IPS-15b (cell line): ENCODE results near the gene ZNF319.

ENCODE experiments used
- H3K27me3 ChIP-seq: one replicate; pipeline ENCODE4 v1.6.1; 2013; ENCODE audit warnings: low read length; ENCODE audit not compliant: control insufficient read depth, insufficient read depth
- H3K36me3 ChIP-seq: one replicate; pipeline ENCODE4 v1.6.1; 2013; ENCODE audit warnings: low read length; ENCODE audit not compliant: control insufficient read depth, insufficient read depth
- H3K4me1 ChIP-seq: one replicate; pipeline ENCODE4 v1.6.1; 2013; ENCODE audit warnings: mild to moderate bottlenecking, low read length; ENCODE audit not compliant: control insufficient read depth, insufficient read depth
- H3K4me3 ChIP-seq: one replicate; pipeline ENCODE4 v1.5.1; 2013; ENCODE audit warnings: low read depth, low read length
- H3K9ac ChIP-seq: one replicate; pipeline ENCODE4 v1.6.1; 2013; ENCODE audit warnings: low read depth, mild to moderate bottlenecking, low read length
- H3K9me3 ChIP-seq: one replicate; pipeline ENCODE4 v1.6.1; 2013; ENCODE audit warnings: mild to moderate bottlenecking, low read length; ENCODE audit not compliant: control insufficient read depth, insufficient read depth

The ZNF319 gene

DNA sequence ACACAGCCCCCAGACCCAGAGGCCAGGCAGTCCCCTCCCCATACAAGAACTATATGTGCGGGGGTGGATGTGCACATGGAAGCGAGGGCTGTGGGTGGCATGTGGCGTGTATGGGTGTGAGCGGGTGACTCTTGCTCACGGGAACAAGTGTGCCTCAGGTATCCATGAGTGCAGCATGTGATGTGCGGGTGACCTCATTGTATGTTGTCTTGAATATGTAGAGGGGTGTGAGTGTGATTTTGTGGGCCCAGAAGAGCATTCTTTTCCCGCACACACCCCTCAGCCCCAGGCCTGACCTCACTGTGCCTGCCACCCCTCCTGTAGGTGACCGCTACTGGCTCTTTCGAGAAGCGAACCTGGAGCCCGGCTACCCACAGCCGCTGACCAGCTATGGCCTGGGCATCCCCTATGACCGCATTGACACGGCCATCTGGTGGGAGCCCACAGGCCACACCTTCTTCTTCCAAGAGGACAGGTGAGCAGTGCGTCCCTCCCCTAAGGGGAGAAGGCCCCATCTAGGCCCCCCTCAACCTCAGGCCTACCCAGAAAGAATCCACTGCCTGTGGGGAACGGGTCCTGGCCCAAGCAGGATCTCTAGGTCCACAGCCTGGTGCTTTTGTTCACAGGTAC lies 42.5 kb upstream of the ZNF319 start:
- Histone ChIP-seq H3K4me3 (no peak overlapping the region), H3K4me1 (peaks cover 2% of the 10 kb centered on the region), H3K9me3 (no peaks in the 10 kb centered on the region), H3K9ac (no peak overlapping the region), H3K36me3 (peaks cover 54% of the 10 kb centered on the region), H3K27me3 (no peaks in the 10 kb centered on the region)

DNA sequence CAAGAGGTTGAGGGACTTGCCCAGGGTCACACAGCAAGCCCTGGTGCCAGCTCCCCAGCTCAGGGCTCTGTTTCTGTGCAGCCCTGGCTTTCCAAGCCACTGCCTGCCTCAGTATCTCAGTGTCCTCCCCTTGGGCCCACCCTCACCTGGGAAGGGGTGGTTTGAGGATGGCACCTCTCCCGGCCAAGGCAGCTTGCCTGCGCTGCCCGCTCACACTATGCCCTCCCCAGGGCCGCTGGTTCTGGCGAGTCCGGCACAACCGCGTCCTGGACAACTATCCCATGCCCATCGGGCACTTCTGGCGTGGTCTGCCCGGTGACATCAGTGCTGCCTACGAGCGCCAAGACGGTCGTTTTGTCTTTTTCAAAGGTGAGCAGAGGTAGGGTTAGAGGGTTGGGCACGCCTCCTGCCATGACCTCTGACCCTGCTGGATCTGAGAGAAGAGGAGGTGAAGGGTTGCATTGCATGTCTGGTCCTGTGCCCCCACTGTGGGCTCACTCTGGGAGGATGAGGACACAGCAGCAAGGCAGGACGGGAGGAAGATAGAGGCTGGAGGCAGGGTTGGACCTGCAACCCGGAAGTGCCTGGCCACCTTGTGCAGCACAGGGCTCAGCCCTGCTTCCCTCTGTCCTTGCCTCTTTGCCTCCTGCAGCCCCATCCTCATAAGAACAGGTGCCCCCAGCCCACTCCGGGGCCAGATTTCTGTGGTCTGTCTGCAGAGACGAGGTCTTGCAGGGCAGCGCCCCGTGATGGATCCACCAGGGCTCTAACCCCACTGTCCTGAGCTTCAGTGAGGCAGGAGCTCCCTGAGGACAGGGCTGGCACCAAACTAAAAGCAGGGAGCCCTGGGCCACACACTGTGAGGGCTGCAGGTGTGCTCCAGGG lies 41.8 kb upstream of the ZNF319 start:
- Histone ChIP-seq H3K4me3 (no peak overlapping the region), H3K36me3 (peaks cover 54% of the 10 kb centered on the region), H3K9me3 (no peaks in the 10 kb centered on the region)

DNA sequence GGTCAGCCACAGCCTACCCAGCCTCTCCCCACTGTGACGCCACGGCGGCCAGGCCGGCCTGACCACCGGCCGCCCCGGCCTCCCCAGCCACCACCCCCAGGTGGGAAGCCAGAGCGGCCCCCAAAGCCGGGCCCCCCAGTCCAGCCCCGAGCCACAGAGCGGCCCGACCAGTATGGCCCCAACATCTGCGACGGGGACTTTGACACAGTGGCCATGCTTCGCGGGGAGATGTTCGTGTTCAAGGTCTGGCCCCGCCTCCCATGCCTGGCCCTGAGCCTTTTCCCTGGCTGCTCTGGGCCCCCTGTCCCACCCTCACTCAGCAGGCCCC lies 41.1 kb upstream of the ZNF319 start:
- H3K9me3 ChIP-seq = no peaks in the 10 kb centered on the region
- no peak overlapping the region for H3K4me3 ChIP-seq
- no peak overlapping the region for H3K9ac ChIP-seq
- H3K4me1 ChIP-seq = no peaks in the 10 kb centered on the region
- peaks cover 58% of the 10 kb centered on the region for H3K36me3 ChIP-seq
- H3K27me3 ChIP-seq = no peaks in the 10 kb centered on the region

More for the DNA sequence above, 41.8 kb upstream of the ZNF319 start:
- Histone ChIP-seq H3K27me3 (no peaks in the 10 kb centered on the region), H3K9ac (no peak overlapping the region), H3K4me1 (peaks cover 1% of the 10 kb centered on the region)

- H3K9me3 ChIP-seq = no peaks in the 10 kb centered on the region
- H3K27me3 ChIP-seq = no peaks in the 10 kb centered on the region
- H3K9ac ChIP-seq = no peak overlapping the region
- peaks cover 58% of the 10 kb centered on the region for H3K36me3 ChIP-seq
- no peak overlapping the region for H3K4me3 ChIP-seq
- no peaks in the 10 kb centered on the region for H3K4me1 ChIP-seq
Measured at GRCh38 chr16:58040945-58041627, 40.6 kb upstream of the ZNF319 start.

DNA sequence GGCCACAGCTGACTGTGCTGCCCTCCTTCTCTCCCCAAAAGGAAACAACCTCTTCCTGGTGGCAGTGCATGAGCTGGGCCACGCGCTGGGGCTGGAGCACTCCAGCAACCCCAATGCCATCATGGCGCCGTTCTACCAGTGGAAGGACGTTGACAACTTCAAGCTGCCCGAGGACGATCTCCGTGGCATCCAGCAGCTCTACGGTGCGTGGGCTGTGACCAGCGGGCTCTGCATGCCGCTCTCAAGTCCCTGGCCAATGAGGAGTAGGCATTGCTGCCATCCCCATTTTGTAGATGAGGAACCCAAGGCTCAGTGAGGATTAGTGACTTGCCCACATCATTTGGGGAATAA lies 40.0 kb upstream of the ZNF319 start:
- peaks cover 58% of the 10 kb centered on the region for H3K36me3 ChIP-seq
- no peaks in the 10 kb centered on the region for H3K27me3 ChIP-seq
- H3K9ac ChIP-seq = no peak overlapping the region
- no peaks in the 10 kb centered on the region for H3K4me1 ChIP-seq
- no peak overlapping the region for H3K4me3 ChIP-seq
- no peaks in the 10 kb centered on the region for H3K9me3 ChIP-seq

DNA sequence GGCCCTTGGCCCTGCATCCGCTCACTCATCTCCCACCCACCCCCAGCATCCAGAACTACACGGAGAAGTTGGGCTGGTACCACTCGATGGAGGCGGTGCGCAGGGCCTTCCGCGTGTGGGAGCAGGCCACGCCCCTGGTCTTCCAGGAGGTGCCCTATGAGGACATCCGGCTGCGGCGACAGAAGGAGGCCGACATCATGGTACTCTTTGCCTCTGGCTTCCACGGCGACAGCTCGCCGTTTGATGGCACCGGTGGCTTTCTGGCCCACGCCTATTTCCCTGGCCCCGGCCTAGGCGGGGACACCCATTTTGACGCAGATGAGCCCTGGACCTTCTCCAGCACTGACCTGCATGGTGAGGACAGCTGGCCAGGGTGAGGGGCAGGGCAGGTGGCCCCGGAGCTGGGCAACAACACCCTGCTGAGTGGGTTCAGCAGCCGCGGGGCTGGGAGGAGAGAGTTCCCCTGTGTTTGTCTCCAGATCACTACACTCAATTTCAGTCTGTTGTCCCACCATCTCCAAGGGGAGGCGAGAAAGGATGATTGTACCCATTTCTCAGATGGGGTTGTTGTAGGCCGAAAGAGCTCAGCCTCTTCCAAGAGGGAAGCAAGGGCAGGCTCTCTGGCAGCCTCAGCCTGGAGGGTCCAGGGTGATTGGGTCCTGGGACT lies 39.5 kb upstream of the ZNF319 start:
- Histone ChIP-seq H3K9me3 (no peaks in the 10 kb centered on the region), H3K4me3 (no peak overlapping the region), H3K27me3 (no peaks in the 10 kb centered on the region), H3K4me1 (no peaks in the 10 kb centered on the region), H3K9ac (no peak overlapping the region), H3K36me3 (peaks cover 57% of the 10 kb centered on the region)

DNA sequence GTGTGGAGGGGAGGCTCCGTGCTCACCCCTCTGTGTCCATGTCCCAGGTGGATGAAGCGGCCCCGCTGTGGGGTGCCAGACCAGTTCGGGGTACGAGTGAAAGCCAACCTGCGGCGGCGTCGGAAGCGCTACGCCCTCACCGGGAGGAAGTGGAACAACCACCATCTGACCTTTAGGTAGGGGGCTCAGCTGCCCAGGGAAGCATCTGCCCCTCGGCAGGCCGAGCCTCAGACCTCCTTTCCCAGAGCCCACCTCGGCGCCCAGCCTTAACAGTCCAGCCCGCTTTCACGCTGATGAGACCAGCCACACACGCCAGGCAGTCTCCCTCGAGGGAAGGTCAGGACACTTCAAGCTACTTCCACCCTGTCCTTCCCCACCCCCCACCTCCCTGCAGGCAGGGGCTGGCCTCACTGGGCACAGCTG lies 37.8 kb upstream of the ZNF319 start:
- H3K36me3 ChIP-seq = peaks cover 44% of the 10 kb centered on the region
- no peak overlapping the region for H3K4me3 ChIP-seq
- H3K4me1 ChIP-seq = no peaks in the 10 kb centered on the region
- H3K9ac ChIP-seq = no peak overlapping the region
- no peaks in the 10 kb centered on the region for H3K9me3 ChIP-seq
- no peaks in the 10 kb centered on the region for H3K27me3 ChIP-seq

- Histone ChIP-seq H3K4me3 (no peak overlapping the region), H3K9ac (no peak overlapping the region), H3K4me1 (no peaks in the 10 kb centered on the region), H3K27me3 (no peaks in the 10 kb centered on the region), H3K36me3 (peaks cover 39% of the 10 kb centered on the region), H3K9me3 (no peaks in the 10 kb centered on the region)
Measured at GRCh38 chr16:58037365-58038057, 37.0 kb upstream of the ZNF319 start.

- H3K9me3 ChIP-seq = no peaks in the 10 kb centered on the region
- no peaks in the 10 kb centered on the region for H3K27me3 ChIP-seq
- peaks cover 33% of the 10 kb centered on the region for H3K36me3 ChIP-seq
- no peak overlapping the region for H3K4me3 ChIP-seq
- no peaks in the 10 kb centered on the region for H3K4me1 ChIP-seq
- no peak overlapping the region for H3K9ac ChIP-seq
Measured at GRCh38 chr16:58036943-58037342, 36.5 kb upstream of the ZNF319 start.

DNA sequence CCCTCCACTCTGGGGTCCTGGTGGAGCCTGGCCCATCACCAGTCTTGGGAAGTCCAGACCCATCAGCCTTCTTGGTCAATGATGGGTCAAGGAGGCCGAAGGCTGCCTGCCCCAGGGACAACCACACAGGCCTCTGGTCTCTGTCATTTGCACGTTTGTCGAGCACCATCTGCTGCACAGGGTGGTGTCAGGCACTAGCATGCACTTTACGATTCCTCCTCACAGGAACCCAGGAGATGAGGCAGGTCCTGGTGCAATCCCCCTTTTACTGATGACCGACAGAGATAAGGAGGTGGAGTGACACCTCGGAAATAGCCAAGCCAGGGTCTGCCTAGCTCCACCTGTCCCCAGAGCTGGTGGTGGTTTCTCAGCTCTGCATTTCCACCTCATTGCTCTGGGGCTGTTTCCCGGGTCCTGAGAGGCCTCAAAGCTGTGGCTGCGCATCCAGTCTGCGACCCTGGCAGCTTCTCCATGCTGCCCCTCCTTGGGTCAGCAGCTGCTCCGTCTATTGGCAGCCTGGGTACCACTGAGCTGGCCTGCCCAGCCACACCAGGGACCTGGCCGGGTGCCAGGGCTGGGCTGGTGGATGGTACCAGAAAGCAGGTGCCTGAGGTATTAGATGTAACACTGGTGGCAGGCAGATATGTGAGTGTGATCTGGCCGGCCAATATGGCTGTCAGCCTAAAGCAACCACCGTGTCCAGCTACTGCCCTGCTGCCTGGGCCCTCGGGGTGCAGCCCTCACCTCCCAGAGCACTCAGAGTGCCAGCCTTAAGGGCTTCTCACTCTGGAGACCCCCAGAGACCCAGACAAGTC lies 35.1 kb upstream of the ZNF319 start:
- Histone ChIP-seq H3K36me3 (peaks cover 24% of the 10 kb centered on the region), H3K27me3 (no peaks in the 10 kb centered on the region), H3K4me3 (no peak overlapping the region), H3K9me3 (no peaks in the 10 kb centered on the region), H3K9ac (no peak overlapping the region), H3K4me1 (no peaks in the 10 kb centered on the region)
